Loucy (cell line): ENCODE data around the gene CGN.

Experiments used
- EZH2phosphoT487 ChIP-seq: fragments of 200-600 bp; IDR thresholded peaks from 2 replicates; pipeline ENCODE4 v1.6.1; 2018; ENCODE audit warnings: antibody characterized with exemption, mild to moderate bottlenecking, moderate library complexity, borderline replicate concordance
- TF ChIP-seq, protein P1 (sequence below): fragments of 200-600 bp; sonication (generic); conservative IDR thresholded peaks from 2 replicates; pipeline ENCODE4 v1.5.1; 2014; ENCODE audit warnings: mild to moderate bottlenecking, antibody characterized with exemption, low read length

DNA sequence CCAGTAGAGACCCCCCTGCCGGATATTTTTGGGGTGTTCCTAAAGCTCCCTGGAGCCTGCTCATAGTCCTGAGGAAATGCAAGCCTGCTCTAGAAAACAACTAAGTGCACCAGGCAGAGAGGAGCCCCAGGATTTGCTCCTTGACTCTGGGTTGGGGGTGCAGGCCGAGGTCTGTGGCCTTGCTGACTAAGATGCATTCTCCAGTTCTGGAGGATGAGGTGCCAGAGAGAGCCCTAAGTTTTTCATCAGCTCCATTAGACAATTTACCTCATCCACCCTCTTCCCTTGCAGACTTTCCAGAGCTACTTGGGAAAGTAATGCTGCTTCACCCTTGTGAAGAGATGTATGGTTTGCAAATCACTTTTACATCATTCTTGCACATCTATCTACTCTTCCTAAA is 38.0 kb downstream of the CGN start:
- TF ChIP-seq EZH2phosphoT487: no peak
- TF ChIP-seq, protein P1, sequence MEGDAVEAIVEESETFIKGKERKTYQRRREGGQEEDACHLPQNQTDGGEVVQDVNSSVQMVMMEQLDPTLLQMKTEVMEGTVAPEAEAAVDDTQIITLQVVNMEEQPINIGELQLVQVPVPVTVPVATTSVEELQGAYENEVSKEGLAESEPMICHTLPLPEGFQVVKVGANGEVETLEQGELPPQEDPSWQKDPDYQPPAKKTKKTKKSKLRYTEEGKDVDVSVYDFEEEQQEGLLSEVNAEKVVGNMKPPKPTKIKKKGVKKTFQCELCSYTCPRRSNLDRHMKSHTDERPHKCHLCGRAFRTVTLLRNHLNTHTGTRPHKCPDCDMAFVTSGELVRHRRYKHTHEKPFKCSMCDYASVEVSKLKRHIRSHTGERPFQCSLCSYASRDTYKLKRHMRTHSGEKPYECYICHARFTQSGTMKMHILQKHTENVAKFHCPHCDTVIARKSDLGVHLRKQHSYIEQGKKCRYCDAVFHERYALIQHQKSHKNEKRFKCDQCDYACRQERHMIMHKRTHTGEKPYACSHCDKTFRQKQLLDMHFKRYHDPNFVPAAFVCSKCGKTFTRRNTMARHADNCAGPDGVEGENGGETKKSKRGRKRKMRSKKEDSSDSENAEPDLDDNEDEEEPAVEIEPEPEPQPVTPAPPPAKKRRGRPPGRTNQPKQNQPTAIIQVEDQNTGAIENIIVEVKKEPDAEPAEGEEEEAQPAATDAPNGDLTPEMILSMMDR: no peak
